Kidney epithelial cell (primary cell): Measurements from ENCODE around the gene SLC6A7. TPM values are rescaled to one million over a fixed set of nuclear protein-coding genes. Genes with fewer than 3 reads are reported as not detected.

Experiments
- DNase-seq: peaks from one replicate; pipeline ENCODE4 v3.0.0-alpha.2; 2010; ENCODE audit warnings: low read depth
- H3K27me3 ChIP-seq: 2 replicates; pipeline ENCODE4 v1.6.0; 2011; ENCODE audit warnings: low read length; ENCODE audit not compliant: control insufficient read depth, insufficient read depth
- H3K36me3 ChIP-seq: 2 replicates; pipeline ENCODE4 v1.5.1; 2011; ENCODE audit warnings: low read length; ENCODE audit not compliant: control insufficient read depth, insufficient read depth
- H3K4me3 ChIP-seq: 2 replicates; pipeline ENCODE4 v1.5.1; 2011; ENCODE audit warnings: low read depth, mild to moderate bottlenecking, control low read depth, low read length
- CTCF ChIP-seq: IDR thresholded peaks from 2 replicates; pipeline ENCODE4 v1.5.1; 2011; ENCODE audit warnings: mild to moderate bottlenecking, moderate library complexity, low read length, control low read depth, inconsistent platforms; ENCODE audit not compliant: insufficient read depth, poor library complexity, severe bottlenecking
- total RNA-seq: library from RNA; depleted of rRNA; stranded (reverse); fragments of >200 nt; gene quantifications from 2 replicates; pipeline ENCODE4 v1.2.3, GENCODE V29; 2015

The SLC6A7 gene
- total RNA-seq, 1 donor from 2014 or later: not detected

- no peak for DNase-seq
- Histone ChIP-seq H3K36me3 (no peaks in the 10 kb centered on the region), H3K4me3 (peak overlapping the region; percentile 1), H3K27me3 (no peaks in the 10 kb centered on the region)
- TF ChIP-seq CTCF: no peak
These were observed 35.8 kb upstream of the SLC6A7 start for GRCh38 chr5:150153957-150154617.

GRCh38 chr5:150154618-150155128 is 35.2 kb upstream of the SLC6A7 start:
- no peak for TF ChIP-seq CTCF
- Histone ChIP-seq H3K4me3 (peak overlapping the region; percentile 1), H3K27me3 (no peaks in the 10 kb centered on the region), H3K36me3 (no peaks in the 10 kb centered on the region)
- DNase-seq: no peak

- H3K27me3 ChIP-seq: no peaks in the 10 kb centered on the region
- H3K36me3 ChIP-seq: no peaks in the 10 kb centered on the region
- no peak for TF ChIP-seq CTCF
- DNase-seq: no peak
- peak within 1 kb of the TSS; percentile 32 for H3K4me3 ChIP-seq
These were observed 34.4 kb upstream of the SLC6A7 start, which contains the start of gene PDGFRB for GRCh38 chr5:150155258-150156026. Gene PDGFRB, minus strand, starts transcription at chr5:150155845. Its CDS starts 18,798 bp downstream, at chr5:150137047.

GRCh38 chr5:150156027-150156368 is 33.9 kb upstream of the SLC6A7 start:
- Histone ChIP-seq H3K4me3 (peak overlapping the region; percentile 32), H3K36me3 (no peaks in the 10 kb centered on the region), H3K27me3 (no peaks in the 10 kb centered on the region)
- TF ChIP-seq CTCF: no peak
- DNase-seq: no peak

GRCh38 chr5:150156540-150156939 is 33.3 kb upstream of the SLC6A7 start:
- Histone ChIP-seq H3K4me3 (no peak overlapping the region), H3K27me3 (no peaks in the 10 kb centered on the region), H3K36me3 (no peaks in the 10 kb centered on the region)
- DNase-seq: no peak
- TF ChIP-seq CTCF: no peak
